K562 (cell line): ENCODE data around the gene NAA40. TPM values are rescaled to one million over a fixed set of nuclear protein-coding genes. Genes with fewer than 3 reads are reported as not detected.

ENCODE experiments used
- ATAC-seq: fragments of 200-7000 bp; cut with Tn5 transposase; 3 replicates; pipeline ENCODE4 v1.9.1; 2020; ENCODE audit warnings: moderate library complexity
- BruUV-seq: library from RNA; stranded (reverse); fragments of 400-500 nt; replicated peaks from 2 replicates; lab custom pipeline; 2021; lab: Mats Ljungman, UMichigan
- CTCF ChIA-PET: fragments of 300-600 bp; formaldehyde crosslinking; extraction: SDS; loops from one replicate; lab custom pipeline; 2021; ENCODE audit warnings: low intra/inter-chr PET ratio; lab: Yijun Ruan, JAX
- POLR2A ChIA-PET: fragments of 300-600, 350-650 bp; sonication (Branson Sonifier 250); formaldehyde crosslinking; extraction: SDS; loops from one replicate; lab custom pipeline; 2021; ENCODE audit warnings: antibody characterized with exemption, inconsistent platforms; lab: Yijun Ruan, JAX
- DNase-seq, 4 experiments: peaks; one replicate each; pipeline versions ENCODE4 v3.0.0 to v3.0.0-alpha.2; 2011 to 2018; ENCODE audit warnings: low spot score in 3 of 4, mixed read lengths in 3 of 4; ENCODE audit errors: extremely low read depth in 1 of 4
- FAIRE-seq: peaks from 2 replicates; lab custom pipeline; 2011; peaks lifted over from hg19 to GRCh38; lab: Jason Lieb, UNC
- H2AFZ ChIP-seq: 2 replicates; pipeline ENCODE4 v1.6.0; 2011; ENCODE audit warnings: low read depth, low read length, control low read depth, inconsistent platforms
- H3K27ac ChIP-seq: fragments of 200-600 bp; 3 replicates; pipeline ENCODE4 v1.8.0; 2011; ENCODE audit warnings: low read depth, mild to moderate bottlenecking, control low read depth, inconsistent platforms, low read length, moderate library complexity, mixed read lengths; ENCODE audit errors: extremely low read depth
- H3K27me3 ChIP-seq, 2 experiments: fragments of 300-600 bp in 1 of 2; 2 replicates in 1 of 2; 3 replicates in 1 of 2; pipeline versions ENCODE4 v1.6.0 to v1.8.0; 2011; ENCODE audit warnings: inconsistent platforms in 2 of 2, low read length in 2 of 2, mild to moderate bottlenecking in 1 of 2, mixed read lengths in 1 of 2, moderate library complexity in 1 of 2; ENCODE audit not compliant: control insufficient read depth in 2 of 2, insufficient read depth in 2 of 2
- H3K36me3 ChIP-seq: fragments of 300-600 bp; 3 replicates; pipeline ENCODE4 v1.8.0; 2011; ENCODE audit warnings: mild to moderate bottlenecking, low read length, inconsistent platforms; ENCODE audit not compliant: control insufficient read depth, insufficient read depth
- H3K4me1 ChIP-seq, 2 experiments: fragments of 200-600 bp in 1 of 2; replicated peaks in 1 of 2; 2 replicates in 1 of 2; 3 replicates in 1 of 2; pipeline versions ENCODE4 v1.5.1 to v1.8.0; 2011; ENCODE audit warnings: inconsistent platforms in 2 of 2, low read length in 2 of 2, mild to moderate bottlenecking in 1 of 2, mixed read lengths in 1 of 2, moderate library complexity in 1 of 2; ENCODE audit not compliant: control insufficient read depth in 2 of 2, insufficient read depth in 2 of 2
- H3K4me2 ChIP-seq: 2 replicates; pipeline ENCODE4 v1.6.1; 2011; ENCODE audit warnings: low read length, control low read depth, inconsistent platforms, mixed read lengths; ENCODE audit not compliant: insufficient read depth
- H3K4me3 ChIP-seq: fragments of 200-600 bp; sonication (generic), shearing (Covaris generic); 2 replicates; pipeline ENCODE4 v1.5.1; 2016; ENCODE audit warnings: control low read depth, inconsistent platforms
- H3K79me2 ChIP-seq: fragments of 200-600 bp; 3 replicates; pipeline ENCODE4 v1.8.0; 2011; ENCODE audit warnings: low read length, inconsistent platforms; ENCODE audit not compliant: control insufficient read depth, insufficient read depth
- H3K9ac ChIP-seq, 2 experiments: 2 replicates each; pipeline versions ENCODE4 v1.6.0 to v1.6.1; 2011; ENCODE audit warnings: low read depth in 2 of 2, low read length in 2 of 2, control low read depth in 1 of 2, inconsistent platforms in 1 of 2, mild to moderate bottlenecking in 1 of 2, mixed read lengths in 1 of 2; ENCODE audit not compliant: insufficient read depth in 1 of 2
- H3K9me1 ChIP-seq: one replicate; pipeline ENCODE4 v1.6.0; 2011; ENCODE audit warnings: inconsistent platforms, mild to moderate bottlenecking, low read length, moderate library complexity; ENCODE audit not compliant: control insufficient read depth, insufficient read depth
- H3K9me3 ChIP-seq: replicated peaks from 2 replicates; pipeline ENCODE4 v1.5.1; 2011; ENCODE audit warnings: low read depth, low read length, inconsistent platforms; ENCODE audit not compliant: control insufficient read depth, insufficient read depth
- H4K20me1 ChIP-seq: replicated peaks from 2 replicates; pipeline ENCODE4 v1.6.1; 2011; ENCODE audit warnings: low read length, inconsistent platforms, mixed read lengths; ENCODE audit not compliant: control insufficient read depth, insufficient read depth
- ARID3B ChIP-seq: fragments of 250-450 bp; sonication (Bioruptor Pico); IDR thresholded peaks from 2 replicates; pipeline ENCODE4 v1.4.0; 2020; ENCODE audit warnings: borderline replicate concordance
- JUND ChIP-seq, 2 experiments: IDR thresholded peaks; 2 replicates in 1 of 2; 3 replicates in 1 of 2; pipeline ENCODE4 v1.6.1; 2011; ENCODE audit warnings: borderline replicate concordance in 2 of 2, low read depth in 2 of 2, low read length in 2 of 2, improper control_type of control experiment in 1 of 2, missing biosample characterization in 1 of 2, missing genetic modification characterization in 1 of 2, missing genetic modification reagents in 1 of 2
- KDM5B ChIP-seq: fragments of 200-600 bp; sonication (generic); IDR thresholded peaks from 2 replicates; pipeline ENCODE4 v1.6.1; 2012; ENCODE audit warnings: low read depth, mild to moderate bottlenecking, moderate library complexity, low read length, control low read depth, inconsistent platforms; ENCODE audit not compliant: insufficient replicate concordance
- WGBS: fragments of 100-300 bp; shearing (Covaris generic); methylation state at CpG from one replicate; pipeline ENCODE4 v1.1.6; 2016; ENCODE audit warnings: low coverage, mixed read lengths; ENCODE audit not compliant: insufficient coverage; ENCODE audit errors: missing lambda C conversion rate; 5-methylcytosine and 5-hydroxymethylcytosine counted together
- in situ Hi-C: fragments of 300-500 bp; cut with MboI; formaldehyde crosslinking; loops from 4 replicates; pipeline ENCODE4 v1.15.0; 2018; ENCODE audit warnings: inconsistent platforms, mixed read lengths
- intact Hi-C: fragments of 100-400 bp; cut with micrococcal nuclease; formaldehyde crosslinking; loops from 2 replicates; pipeline ENCODE4 v1.14.2; 2022
- polyA plus RNA-seq, 8 experiments: library from polyadenylated mRNA; depleted of rRNA in 4 of 8; stranded (reverse) in 5 of 8; unstranded in 3 of 8; fragments of >200 nt; fragmentation: Nextera tagmentation in 2 of 8; fragmentation: Illumina TruSeq in 1 of 8; extraction: Ambion mirVana in 2 of 8; extraction: Trizol in 1 of 8; gene quantifications; 2 replicates each; pipeline versions ENCODE4 v1.2.1 to v1.2.3, GENCODE V29; 2011 to 2014; ENCODE audit warnings: inconsistent platforms in 1 of 8, missing spikeins in 1 of 8
- total RNA-seq, 7 experiments: library from RNA; depleted of rRNA in 6 of 7; stranded (reverse); fragments of >200 nt in 6 of 7; fragmentation: Illumina TruSeq in 2 of 7; extraction: Trizol in 2 of 7; gene quantifications; 2 replicates each; pipeline versions ENCODE4 v1.2.1 to v1.2.3, GENCODE V29; 2011 to 2021; ENCODE audit warnings: low replicate concordance in 1 of 7
- TF ChIP-seq, protein P1 (sequence below), 2 experiments: fragments of 450-650 bp; formaldehyde crosslinking in 1 of 2; IDR thresholded peaks; 2 replicates each; pipeline versions ENCODE4 v1.4.0 to v1.6.1; 2014 to 2020; ENCODE audit warnings: mild to moderate bottlenecking in 2 of 2, borderline replicate concordance in 1 of 2, low read depth in 1 of 2
- TF ChIP-seq, protein P2 (sequence below): sonication (generic); IDR thresholded peaks from 2 replicates; pipeline ENCODE4 v1.6.1; 2016

NAA40 gene
- total and polyA plus RNA-seq, 9 of the 15 experiments (the other 6 are each of a cell fraction or from before 2014, with no cell fraction given) = 6.2 to 39.0 (median 23.1) TPM

- no peaks in the 10 kb centered on the region for H3K27me3 ChIP-seq
- no TSS peak for BruUV-seq
- H3K4me3 ChIP-seq = no peak overlapping the region
- H3K9me3 ChIP-seq = no peaks in the 10 kb centered on the region
- peaks cover 10% of the 10 kb centered on the region; the same call in 1 of the 2 replicates for H4K20me1 ChIP-seq
- POLR2A ChIA-PET = interaction anchor here (0.7 to 1.8 kb wide), 4 partner anchors 8 to 29 kb away, joined by 3 to 12 read pairs (median 4); no protein-coding TSS in a partner anchor
- TF ChIP-seq, protein P1, sequence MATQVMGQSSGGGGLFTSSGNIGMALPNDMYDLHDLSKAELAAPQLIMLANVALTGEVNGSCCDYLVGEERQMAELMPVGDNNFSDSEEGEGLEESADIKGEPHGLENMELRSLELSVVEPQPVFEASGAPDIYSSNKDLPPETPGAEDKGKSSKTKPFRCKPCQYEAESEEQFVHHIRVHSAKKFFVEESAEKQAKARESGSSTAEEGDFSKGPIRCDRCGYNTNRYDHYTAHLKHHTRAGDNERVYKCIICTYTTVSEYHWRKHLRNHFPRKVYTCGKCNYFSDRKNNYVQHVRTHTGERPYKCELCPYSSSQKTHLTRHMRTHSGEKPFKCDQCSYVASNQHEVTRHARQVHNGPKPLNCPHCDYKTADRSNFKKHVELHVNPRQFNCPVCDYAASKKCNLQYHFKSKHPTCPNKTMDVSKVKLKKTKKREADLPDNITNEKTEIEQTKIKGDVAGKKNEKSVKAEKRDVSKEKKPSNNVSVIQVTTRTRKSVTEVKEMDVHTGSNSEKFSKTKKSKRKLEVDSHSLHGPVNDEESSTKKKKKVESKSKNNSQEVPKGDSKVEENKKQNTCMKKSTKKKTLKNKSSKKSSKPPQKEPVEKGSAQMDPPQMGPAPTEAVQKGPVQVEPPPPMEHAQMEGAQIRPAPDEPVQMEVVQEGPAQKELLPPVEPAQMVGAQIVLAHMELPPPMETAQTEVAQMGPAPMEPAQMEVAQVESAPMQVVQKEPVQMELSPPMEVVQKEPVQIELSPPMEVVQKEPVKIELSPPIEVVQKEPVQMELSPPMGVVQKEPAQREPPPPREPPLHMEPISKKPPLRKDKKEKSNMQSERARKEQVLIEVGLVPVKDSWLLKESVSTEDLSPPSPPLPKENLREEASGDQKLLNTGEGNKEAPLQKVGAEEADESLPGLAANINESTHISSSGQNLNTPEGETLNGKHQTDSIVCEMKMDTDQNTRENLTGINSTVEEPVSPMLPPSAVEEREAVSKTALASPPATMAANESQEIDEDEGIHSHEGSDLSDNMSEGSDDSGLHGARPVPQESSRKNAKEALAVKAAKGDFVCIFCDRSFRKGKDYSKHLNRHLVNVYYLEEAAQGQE (IDR thresholded peaks at IDR 0.05; ENCODE audit: borderline replicate concordance) = peak; percentile 16; the same call in 1 of the 2 replicates
- TF ChIP-seq, protein P1 (CRISPR knock-in tag; IDR thresholded peaks at IDR 0.05; ENCODE audit: low read depth) = no peak
- TF ChIP-seq ARID3B = no peak
- TF ChIP-seq, protein P2, sequence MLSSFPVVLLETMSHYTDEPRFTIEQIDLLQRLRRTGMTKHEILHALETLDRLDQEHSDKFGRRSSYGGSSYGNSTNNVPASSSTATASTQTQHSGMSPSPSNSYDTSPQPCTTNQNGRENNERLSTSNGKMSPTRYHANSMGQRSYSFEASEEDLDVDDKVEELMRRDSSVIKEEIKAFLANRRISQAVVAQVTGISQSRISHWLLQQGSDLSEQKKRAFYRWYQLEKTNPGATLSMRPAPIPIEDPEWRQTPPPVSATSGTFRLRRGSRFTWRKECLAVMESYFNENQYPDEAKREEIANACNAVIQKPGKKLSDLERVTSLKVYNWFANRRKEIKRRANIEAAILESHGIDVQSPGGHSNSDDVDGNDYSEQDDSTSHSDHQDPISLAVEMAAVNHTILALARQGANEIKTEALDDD = no peak
- TF ChIP-seq JUND (IDR thresholded peaks at IDR 0.05; ENCODE audit: borderline replicate concordance, low read depth, low read length) = no peak
- TF ChIP-seq JUND (tag; IDR thresholded peaks at IDR 0.05; ENCODE audit: borderline replicate concordance, low read depth, low read length) = no peak
- no peak for TF ChIP-seq KDM5B
- H3K79me2 ChIP-seq = peaks cover 24% of the 10 kb centered on the region
- CTCF ChIA-PET = no interaction called here
- 90% methylated on average over 10 of the region's 10 CpGs for WGBS
- peaks cover 7 to 18% of the 10 kb centered on the region in 2 experiments; a peak in 4 of 5 replicates for H3K4me1 ChIP-seq
- H3K9ac ChIP-seq = no peak overlapping the region
- FAIRE-seq (no peak), ATAC-seq (no peak), DNase-seq (no peak)
- no peak overlapping the region for H3K27ac ChIP-seq
- intact Hi-C loops (no loop called here), in situ Hi-C loops (no loop called here)
- no peaks in the 10 kb centered on the region for H3K9me1 ChIP-seq
- H3K36me3 ChIP-seq = peaks cover 73% of the 10 kb centered on the region; the same call in 2 of the 3 replicates
- H3K4me2 ChIP-seq = no peak overlapping the region
- H2AFZ ChIP-seq = no peak overlapping the region
Observed at GRCh38 chr11:63991558-63991957, 52.8 kb downstream of the NAA40 start.
